ENCODE measurements around the gene RGMA. TPM values are rescaled to one million over a fixed set of nuclear protein-coding genes. Genes with fewer than 3 reads are reported as not detected.

RGMA gene
- total and polyA plus RNA-seq, 12 donors: 0.28 to 9.0 (median 3.3) TPM

DNA sequence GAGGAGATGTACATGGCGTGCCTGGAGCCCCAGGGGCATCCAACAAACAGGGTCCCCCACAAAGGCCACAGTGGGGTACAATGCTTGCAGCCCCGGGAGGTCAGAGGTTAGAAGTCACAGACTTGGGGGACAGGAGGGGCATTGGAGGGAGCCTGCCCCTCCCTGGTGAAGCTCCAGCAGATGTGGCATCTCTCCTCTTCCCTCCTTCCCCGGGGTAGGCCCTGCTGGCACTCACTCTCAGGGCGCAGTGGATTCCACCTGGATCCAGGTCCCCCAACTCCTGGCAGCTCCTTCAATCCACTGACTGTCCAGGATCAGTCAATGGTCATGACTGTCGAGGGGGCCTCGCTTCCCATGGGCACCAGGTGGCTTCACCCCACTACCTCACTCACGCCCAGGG is 32.2 kb downstream of the RGMA start:
- no peaks in the 10 kb centered on the region for H3K9me3 ChIP-seq (replicated peaks in 1 of 3)
- no peak for DNase-seq
- no peaks in the 10 kb centered on the region for H3K36me3 ChIP-seq (replicated peaks in 1 of 2)
- intact Hi-C loops (cut with DNase I): no loop called here
- no peaks in the 10 kb centered on the region for H3K4me1 ChIP-seq (replicated peaks in 1 of 2)
- 58 to 95% (median 81%) methylated on average over 2 to 7 of the region's 7 CpGs for WGBS, 4 donors
- no peak overlapping the region for H3K27ac ChIP-seq
- H3K27me3 ChIP-seq: no peaks in the 10 kb centered on the region
- TF ChIP-seq, protein P1, sequence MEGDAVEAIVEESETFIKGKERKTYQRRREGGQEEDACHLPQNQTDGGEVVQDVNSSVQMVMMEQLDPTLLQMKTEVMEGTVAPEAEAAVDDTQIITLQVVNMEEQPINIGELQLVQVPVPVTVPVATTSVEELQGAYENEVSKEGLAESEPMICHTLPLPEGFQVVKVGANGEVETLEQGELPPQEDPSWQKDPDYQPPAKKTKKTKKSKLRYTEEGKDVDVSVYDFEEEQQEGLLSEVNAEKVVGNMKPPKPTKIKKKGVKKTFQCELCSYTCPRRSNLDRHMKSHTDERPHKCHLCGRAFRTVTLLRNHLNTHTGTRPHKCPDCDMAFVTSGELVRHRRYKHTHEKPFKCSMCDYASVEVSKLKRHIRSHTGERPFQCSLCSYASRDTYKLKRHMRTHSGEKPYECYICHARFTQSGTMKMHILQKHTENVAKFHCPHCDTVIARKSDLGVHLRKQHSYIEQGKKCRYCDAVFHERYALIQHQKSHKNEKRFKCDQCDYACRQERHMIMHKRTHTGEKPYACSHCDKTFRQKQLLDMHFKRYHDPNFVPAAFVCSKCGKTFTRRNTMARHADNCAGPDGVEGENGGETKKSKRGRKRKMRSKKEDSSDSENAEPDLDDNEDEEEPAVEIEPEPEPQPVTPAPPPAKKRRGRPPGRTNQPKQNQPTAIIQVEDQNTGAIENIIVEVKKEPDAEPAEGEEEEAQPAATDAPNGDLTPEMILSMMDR (IDR thresholded peaks at IDR 0.05): no peak
- no peak for TF ChIP-seq POLR2A (IDR thresholded peaks at IDR 0.05)
- no peak overlapping the region for H3K4me3 ChIP-seq

DNA sequence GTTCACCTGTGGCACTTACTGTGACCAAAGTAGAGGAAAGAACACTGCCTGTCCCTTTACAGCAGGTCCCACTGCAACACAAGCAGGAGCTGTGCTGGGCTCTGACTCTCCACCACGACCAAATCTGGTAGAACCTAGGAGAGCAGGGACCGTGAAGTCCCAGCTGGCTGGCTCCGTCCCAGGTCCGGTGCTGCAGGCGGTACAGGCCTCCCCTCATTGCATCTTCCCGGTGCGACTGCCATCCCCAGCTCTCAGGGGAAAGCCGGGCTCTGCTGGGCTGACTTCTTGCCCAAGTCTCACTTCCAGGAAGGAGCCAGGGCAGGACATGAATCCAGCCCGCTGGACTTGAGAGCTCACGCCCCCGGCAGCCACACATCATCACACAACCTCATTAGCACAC is 33.8 kb downstream of the RGMA start:
- no peak overlapping the region for H3K27ac ChIP-seq

DNA sequence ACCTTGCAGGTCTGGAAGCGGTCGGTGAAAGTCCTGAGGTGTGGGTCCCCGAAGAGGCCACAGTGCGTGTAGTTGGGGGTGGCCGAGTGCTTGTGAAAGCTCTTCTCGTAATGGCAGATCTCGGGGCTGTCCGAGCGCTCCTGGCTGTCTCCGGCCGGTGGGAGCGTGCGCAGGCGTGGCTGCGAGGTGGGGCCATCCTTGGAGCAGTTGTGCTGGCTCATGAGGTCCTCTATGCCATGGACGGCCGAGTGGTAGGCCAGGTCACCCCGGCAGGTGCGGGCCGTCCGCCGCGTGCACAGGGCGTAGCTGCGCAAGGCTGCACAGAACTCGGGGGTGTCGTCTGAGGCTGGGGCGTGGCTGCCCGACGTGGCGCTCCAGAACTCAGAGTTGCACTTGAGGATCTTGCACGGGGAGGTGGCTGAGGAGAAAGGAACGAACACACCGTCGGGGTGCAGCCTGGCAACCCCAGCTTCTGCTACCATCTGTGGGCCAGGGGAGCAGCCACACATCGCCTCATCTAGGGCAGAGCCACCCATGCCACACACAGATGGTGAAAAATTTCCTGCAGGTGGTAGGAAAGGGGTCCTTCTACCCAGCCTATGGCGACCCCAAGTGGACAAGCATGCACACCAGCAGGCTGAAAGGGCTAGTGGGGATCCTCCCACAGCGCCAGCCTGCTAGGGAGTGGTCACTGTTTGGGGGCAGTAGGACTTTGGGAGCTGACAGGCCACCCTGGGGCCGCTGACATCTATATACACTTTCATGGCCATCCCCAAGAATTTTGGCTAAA is 36.7 kb downstream of the RGMA start:
- no peak for DNase-seq
- H3K36me3 ChIP-seq (replicated peaks in 1 of 2): no peaks in the 10 kb centered on the region
- H3K27ac ChIP-seq: no peak overlapping the region
- no peak for TF ChIP-seq POLR2A (IDR thresholded peaks at IDR 0.05)
- TF ChIP-seq, protein P1 (IDR thresholded peaks at IDR 0.05): no peak
- no peaks in the 10 kb centered on the region for H3K4me1 ChIP-seq (replicated peaks in 1 of 2)
- H3K27me3 ChIP-seq: no peaks in the 10 kb centered on the region
- no peaks in the 10 kb centered on the region for H3K9me3 ChIP-seq (replicated peaks in 1 of 3)
- no peak overlapping the region for H3K4me3 ChIP-seq
- 85 to 93% (median 88%) methylated on average over 16 to 39 of the region's 39 CpGs for WGBS, 4 donors
- intact Hi-C loops (cut with DNase I): no loop called here

More for the DNA sequence above, 33.8 kb downstream of the RGMA start:
- H3K4me1 ChIP-seq (replicated peaks in 1 of 2): no peaks in the 10 kb centered on the region
- H3K36me3 ChIP-seq (replicated peaks in 1 of 2): no peaks in the 10 kb centered on the region
- H3K4me3 ChIP-seq: no peak overlapping the region
- no peaks in the 10 kb centered on the region for H3K9me3 ChIP-seq (replicated peaks in 1 of 3)
- 64 to 89% (median 83%) methylated on average over 2 to 11 of the region's 11 CpGs for WGBS, 4 donors
- no peak for DNase-seq
- TF ChIP-seq, protein P1 (IDR thresholded peaks at IDR 0.05): no peak
- no peak for TF ChIP-seq POLR2A (IDR thresholded peaks at IDR 0.05)
- intact Hi-C loops (cut with DNase I): no loop called here
- no peaks in the 10 kb centered on the region for H3K27me3 ChIP-seq

DNA sequence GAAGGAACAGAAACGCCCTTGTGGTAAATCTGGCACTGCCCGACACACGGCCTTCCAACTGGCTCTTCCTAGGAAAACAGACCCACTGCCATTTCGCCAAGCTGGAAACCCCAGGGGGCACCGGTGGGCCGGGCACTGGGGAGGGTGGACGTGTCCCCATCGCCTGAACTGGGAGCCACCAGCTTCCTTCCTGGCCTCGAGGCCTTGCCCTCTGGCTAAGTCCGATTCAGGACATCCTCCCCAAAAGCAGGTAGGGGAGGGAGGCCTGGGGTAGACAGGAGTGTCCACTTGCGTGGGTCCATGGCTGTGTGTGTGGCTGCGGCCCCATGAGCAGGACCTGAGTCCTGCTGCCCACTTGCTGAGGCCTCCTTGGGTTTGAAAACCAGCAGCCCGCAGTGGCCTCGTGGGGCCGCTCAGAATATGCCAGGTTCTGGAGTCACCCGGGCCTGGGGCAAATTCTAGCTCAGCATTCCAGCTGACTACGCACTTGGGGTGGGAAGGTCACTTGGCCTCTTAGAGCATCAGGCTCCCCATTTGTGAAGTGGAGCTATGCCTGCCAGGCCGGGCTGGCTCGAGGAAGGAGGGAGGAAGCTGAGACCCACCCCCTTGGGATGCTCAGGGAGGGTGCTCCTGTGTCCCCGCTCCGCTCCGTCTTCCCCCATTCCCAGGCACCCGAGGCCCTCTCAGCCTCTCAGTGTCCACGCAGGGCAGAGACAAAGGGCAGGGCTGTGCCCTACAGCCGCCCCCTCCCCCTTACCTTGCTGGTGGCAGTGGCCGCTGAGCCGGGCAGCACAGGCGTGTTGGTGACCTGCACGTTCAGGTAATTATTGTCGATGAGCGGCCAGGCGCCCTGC is 37.5 kb downstream of the RGMA start:
- Histone ChIP-seq H3K4me1 (replicated peaks in 1 of 2) (no peaks in the 10 kb centered on the region), H3K27me3 (no peaks in the 10 kb centered on the region), H3K27ac (no peak overlapping the region), H3K9me3 (replicated peaks in 1 of 3) (no peaks in the 10 kb centered on the region), H3K4me3 (no peak overlapping the region), H3K36me3 (replicated peaks in 1 of 2) (no peaks in the 10 kb centered on the region)
- intact Hi-C loops (cut with DNase I): no loop called here
- 77 to 88% (median 86%) methylated on average over 9 to 32 of the region's 32 CpGs for WGBS, 4 donors
- no peak for TF ChIP-seq POLR2A (IDR thresholded peaks at IDR 0.05)
- TF ChIP-seq, protein P1 (IDR thresholded peaks at IDR 0.05): no peak
- no peak for DNase-seq

Data from adrenal gland (tissue), 12 donors.